ENCODE results near the gene PLEKHM2.
"Not testable (repeated sequence)": the region's sequence is repeated elsewhere in the genome, so short reads cannot be mapped to it uniquely, and the experiment has no call there.

The PLEKHM2 gene

DNA sequence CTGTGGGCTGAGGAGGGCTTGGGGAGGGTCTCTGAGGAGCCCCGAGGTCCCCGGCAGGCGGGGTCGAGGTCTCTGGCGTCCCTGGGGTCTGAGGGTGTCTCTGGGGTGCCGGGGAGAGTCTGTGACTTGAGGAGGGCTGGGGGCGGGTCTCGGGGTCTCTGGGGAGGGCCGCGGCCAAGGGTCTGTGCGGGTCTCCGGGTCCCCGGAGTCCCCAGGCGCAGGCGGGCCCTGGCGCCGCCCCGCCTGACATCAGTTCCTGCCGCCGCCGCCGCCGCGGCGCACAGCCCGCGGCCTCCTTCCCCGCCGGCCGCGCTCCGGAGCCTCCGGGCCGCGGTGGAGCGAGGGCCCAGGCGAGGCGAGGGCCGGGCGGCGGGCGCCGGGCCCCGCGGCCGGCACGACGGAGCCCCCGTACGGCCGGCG is at the start of gene PLEKHM2:
PLEKHM2 (plus strand) TSS at position 279 of the 420 bp plus-strand sequence. CDS start 239 bp downstream, outside the sequence.
- DNase-seq: no peak

DNA sequence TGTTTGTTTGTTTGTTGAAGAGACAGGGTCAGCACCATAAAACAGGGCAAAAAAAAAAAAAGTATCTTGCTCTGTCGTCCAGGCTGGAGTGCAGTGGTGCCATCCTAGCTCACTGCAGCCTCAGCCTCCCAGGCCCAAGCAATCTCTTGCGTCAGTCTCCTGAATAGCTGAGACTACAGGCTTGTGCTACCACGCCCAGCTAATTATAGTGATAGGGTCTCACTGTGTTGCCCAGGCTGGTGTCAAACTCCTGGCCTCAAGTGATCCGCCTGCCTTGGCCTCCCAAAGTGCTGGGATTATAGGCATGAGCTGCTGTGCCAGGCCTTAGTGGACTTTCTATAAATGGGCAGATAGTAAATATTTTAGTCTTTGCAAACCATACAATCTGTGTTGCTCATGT is 47.7 kb upstream of the PLEKHM2 start:
- DNase-seq: no peak

DNA sequence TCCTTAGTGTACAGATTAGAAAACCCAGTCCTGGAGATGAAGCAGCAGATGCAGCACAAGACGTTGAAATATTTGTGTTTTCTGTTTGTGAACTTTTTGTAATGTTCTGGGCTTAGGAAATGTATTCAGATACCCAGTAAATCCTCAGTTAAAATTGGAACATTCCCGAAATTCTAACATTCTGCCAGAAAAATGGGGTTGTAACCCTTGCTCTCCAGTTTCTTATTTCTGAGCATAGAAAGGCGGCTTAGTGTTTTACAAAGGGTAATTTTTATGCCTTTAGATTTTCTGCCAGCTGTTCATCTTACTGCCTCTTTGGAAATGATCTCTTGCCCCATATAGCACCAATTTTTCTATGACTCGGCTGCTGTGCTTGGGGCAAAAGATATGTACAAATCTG is 46.3 kb upstream of the PLEKHM2 start:
- no peak for DNase-seq

DNA sequence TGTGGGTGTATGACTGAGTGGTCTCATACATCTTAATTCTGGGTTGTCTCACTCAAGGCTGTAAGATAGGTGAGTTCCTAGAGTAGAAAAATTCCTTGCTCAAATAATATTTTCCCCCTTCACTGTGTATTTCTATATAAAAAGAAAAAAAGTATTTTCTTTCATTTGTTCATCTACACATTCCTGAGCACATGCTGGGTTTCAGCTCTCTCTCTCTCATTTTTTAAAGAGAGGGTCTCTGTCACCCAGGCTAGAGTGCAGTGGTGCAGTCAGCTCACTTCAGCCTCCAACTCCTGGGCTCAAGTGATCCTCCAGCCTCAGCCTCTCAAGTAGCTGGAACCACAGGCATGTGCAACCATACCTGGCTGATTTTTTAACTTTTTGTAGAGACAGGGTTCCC is 44.9 kb upstream of the PLEKHM2 start:
- no peak for DNase-seq

DNA sequence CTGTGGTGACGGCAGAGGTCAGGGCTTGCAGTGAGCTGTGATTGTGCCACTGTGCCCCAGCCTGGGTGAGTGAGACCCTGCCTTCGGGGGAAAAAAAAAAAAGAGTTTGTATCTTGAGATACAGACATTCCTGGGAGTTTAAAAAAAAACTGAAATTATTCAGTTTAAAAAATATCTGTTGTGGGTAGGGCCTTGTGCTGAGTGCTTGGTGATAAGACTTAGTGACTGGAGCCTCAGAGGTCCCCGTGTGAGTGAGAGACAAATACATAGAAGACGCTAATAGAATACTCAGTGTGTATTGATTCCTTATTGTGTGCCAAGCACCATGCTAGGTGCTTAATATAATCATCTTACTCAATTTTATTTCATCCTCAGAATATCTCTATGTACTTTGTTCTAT is 44.2 kb upstream of the PLEKHM2 start:
- no peak for DNase-seq

DNA sequence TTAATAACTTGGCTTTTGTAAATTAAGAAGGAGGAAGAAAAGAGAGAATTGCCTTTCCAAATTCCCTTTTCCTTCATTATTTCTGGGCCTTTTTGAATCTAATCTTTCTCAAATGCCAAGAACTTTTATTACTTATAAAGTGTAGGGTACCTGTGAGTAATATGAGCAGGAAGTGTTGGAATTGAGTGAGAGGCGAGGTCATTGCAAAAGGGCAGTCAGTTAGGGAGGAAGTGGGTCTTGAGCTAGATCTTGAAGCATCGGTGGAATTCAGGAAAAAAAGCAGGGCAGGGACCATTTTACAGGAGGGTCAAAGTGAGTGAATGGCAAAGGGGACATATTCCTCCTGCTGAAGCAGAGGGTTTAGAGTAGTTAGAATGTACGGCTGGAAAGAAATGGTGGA is 43.5 kb upstream of the PLEKHM2 start:
- DNase-seq: no peak

GRCh38 chr1:15649937-15650336 is 34.2 kb upstream of the PLEKHM2 start:
- DNase-seq: no peak

DNA sequence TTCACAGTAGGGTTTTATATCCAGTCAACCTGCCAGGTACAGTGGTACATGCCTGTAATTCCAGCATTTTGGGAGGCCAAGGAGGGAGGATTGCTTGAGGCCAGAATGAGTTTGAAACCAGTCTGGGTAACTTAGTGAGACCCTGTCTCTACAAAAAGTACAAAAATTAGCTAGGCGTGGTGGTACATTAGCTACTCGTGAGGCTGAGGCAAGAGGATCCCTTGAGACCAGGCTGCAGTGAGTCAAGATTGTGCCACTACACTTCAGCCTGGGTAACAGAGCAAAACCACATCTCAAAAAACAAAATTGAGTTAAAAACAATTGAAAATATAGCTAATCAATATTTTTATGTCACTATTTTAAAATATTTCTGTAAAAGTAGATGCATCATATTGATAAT is 33.7 kb upstream of the PLEKHM2 start:
- DNase-seq: no peak

GRCh38 chr1:15652130-15652529 is 32.0 kb upstream of the PLEKHM2 start:
- DNase-seq: not testable (repeated sequence)

- no peak for DNase-seq
Observed at GRCh38 chr1:15654091-15654690, 29.9 kb upstream of the PLEKHM2 start.

DNA sequence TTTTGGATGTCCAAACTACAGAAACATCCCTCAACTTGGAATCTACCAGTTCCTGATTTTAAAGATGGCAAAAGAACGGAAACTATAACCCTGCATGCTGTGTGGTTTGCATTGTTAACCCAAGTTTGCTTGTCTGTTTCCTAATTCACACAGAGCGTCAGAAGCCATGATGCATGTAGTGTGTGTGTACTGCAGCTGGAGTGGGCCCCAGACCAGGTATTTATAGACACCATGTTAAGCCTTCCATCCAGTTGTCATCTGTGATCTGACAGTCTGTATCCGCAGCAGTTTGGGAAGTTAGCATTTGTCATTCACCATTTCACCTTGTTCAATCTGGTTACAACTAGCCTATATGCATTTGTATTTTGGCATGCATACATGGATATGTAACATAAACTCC is 27.7 kb upstream of the PLEKHM2 start:
- DNase-seq: no peak

GRCh38 chr1:15657021-15657420 is 27.1 kb upstream of the PLEKHM2 start:
- no peak for DNase-seq

DNA sequence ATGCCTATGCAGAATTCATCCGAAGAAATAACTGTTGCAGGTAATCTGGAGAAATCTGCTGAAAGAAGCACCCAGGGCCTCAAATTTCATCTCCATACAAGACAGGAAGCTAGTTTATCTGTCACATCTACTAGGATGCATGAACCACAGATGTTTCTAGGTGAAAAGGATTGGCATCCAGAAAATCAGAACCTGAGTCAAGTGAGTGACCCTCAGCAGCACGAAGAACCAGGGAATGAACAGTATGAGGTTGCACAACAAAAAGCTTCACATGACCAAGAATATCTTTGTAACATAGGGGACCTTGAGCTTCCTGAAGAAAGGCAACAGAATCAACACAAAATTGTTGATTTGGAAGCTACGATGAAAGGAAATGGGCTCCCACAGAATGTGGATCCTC is 24.0 kb upstream of the PLEKHM2 start:
- no peak for DNase-seq

GRCh38 chr1:15662477-15662876 is 21.6 kb upstream of the PLEKHM2 start:
- no peak for DNase-seq

DNA sequence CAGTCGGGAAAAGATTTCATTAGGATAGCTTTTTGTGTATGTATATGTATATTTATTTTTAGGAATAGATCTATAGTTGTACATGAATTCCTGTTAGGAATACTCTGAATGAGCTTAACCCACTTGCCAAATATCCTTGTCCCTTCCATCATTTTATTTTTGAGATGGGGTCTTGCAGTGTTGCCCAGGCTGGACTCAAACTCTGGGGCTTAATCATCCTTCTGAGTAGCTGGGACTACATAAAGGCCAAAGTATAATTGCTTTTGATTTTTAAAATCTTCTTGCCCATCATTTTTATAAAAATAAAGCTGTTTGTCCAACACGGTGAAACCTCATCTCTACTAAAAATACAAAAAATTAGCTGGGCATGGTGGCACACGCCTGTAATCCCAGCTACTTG is 20.2 kb upstream of the PLEKHM2 start:
- no peak for DNase-seq

DNA sequence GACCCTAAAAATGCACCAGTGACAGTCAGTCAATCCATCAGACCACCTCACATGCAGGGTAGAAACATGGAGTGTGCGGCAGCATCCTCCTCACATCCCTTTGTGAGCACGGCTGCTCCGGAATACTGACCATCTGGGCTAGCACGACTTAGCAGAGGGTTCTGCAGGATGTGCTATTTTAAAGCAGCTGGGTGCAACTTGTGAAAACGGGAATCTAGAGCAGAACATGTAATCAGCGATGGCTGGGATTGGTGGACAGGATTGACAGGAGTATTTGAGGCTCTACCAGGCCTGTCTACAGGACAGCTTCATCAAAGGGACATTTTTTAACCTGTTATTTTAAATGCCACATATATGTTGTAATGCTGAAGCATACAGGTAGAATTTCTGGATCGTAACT is 16.8 kb upstream of the PLEKHM2 start:
- no peak for DNase-seq

DNA sequence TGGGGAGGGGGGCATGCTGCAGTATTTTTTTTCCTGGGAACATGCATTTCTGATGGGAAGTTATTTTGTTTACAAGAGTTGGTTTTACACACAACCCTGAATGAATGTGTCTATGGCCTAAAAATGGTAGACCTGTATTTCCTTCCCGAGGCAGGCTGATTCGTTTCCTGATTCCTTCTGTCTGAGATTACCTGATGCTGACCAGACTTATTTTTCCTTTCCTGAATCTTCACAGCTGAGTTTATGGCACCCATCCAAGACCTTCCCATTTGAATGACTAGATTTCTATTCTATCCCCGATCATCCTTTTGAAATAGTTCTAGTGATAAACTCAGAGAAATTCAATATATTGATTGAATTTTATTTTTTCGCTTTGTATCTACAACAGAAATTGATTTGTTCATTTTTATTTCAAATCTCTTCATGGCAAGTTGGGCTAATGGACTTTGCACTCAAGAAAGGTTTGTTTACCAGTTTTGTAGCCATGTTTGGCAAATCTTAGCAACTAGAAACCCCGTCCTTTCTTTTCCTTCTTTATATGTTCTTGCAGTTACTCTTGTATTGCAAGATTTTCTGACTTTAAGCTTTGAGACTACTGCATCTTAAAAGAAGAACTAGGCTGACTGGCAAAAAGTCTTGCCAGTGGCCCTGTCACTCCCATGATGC is 15.9 kb upstream of the PLEKHM2 start:
- no peak for DNase-seq

- DNase-seq: no peak
Observed at GRCh38 chr1:15669074-15669473, 15.0 kb upstream of the PLEKHM2 start.

DNA sequence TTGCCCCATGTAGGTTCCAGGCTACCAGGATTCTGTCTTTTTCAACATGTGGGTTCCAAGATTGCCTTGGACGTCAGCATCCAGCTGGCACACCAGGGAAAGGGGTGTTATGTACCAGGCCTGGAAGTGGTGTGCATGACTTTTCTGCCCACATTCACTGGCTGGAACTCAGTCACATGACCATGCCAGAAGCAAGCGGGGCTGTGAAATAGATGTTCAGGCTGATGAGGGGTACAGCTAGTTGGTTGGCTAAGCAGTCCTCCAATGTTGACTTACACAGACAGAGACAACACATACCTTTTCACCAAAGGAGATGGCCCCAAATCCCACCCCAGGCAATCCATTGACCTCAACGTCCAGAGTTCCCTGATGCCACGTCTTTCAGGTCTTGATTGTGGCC is 14.3 kb upstream of the PLEKHM2 start:
- no peak for DNase-seq

- no peak for DNase-seq
Observed at GRCh38 chr1:15671430-15671829, 12.7 kb upstream of the PLEKHM2 start.

DNA sequence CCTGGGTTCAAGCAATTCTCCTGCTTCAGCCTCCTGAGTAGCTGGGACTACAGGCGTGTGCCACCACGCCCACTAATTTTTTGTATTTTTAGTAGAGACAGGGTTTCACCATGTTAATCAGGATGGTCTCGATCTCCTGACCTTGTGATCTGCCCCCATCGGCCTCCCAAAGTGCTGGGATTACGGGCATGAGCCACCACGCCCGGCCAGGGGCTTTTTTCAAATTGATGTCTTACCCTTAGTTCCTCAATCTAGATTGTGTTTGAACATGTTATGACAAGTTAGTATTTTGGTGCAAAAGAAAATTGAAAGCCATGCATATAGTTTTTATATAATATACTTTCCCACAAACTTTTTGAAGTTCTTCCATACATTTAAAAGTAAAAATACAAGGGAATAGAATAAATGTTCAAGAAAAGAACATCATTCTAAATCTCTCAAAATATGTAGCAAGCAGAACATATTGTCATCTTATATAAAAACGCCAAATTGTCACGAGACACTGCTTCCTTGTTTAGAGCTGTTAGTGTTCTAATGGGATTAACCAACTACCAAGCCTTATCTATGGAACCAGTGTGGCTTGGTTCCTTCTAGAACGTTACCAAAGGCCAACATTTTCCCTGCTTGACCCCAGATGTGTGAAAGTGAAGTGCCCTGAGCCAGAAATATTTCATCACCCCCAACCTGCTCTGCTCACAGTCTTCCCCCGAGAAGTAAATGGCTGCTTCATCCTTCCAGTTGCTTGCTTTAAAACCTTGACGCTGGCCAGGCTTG is 9.5 kb upstream of the PLEKHM2 start:
- DNase-seq: no peak

GRCh38 chr1:15676010-15676409 is 8.1 kb upstream of the PLEKHM2 start:
- no peak for DNase-seq

GRCh38 chr1:15676688-15677661 is 7.1 kb upstream of the PLEKHM2 start:
- no peak for DNase-seq

Data from NCI-H187 treated with DMSO at 0.1 percent for 48 hours (cell line).